HG02885 (cell line): ENCODE data around the gene UMODL1.

Experiments used
- ATAC-seq: cut with Tn5 transposase; IDR thresholded peaks from one replicate; pipeline ENCODE4 v1.9.1; 2021; ENCODE audit warnings: mild to moderate bottlenecking; ENCODE audit not compliant: unreplicated experiment, poor library complexity

UMODL1 gene

DNA sequence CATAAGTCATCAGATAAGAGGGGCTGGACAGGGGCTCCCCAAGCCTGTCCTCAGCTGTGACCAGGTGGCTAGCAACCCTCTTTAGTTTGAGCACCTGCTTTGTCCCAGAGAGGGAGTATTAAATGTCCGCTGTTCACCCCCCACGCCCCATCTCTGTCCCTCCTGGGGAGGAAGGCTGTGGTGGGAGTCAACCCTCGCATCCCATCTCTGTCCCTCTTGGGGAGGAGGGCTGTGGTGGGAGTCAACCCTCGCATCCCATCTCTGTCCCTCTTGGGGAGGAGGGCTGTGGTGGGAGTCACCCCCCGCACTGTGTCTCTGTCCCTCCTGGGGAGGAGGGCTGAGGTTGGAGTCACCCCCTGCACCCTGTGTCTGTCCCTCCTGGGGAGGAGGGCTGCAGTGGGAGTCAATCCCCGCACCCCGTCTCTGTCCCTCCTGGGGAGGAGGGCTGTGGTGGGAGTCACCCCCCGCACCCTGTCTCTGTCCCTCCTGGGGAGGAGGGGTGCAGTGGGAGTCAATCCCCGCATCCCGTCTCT lies 75.2 kb downstream of the UMODL1 start:
- ATAC-seq: no peak

- no peak for ATAC-seq
Observed at GRCh38 chr21:42146821-42147220, 75.7 kb downstream of the UMODL1 start.

- no peak for ATAC-seq
Observed at GRCh38 chr21:42147386-42148020, 76.4 kb downstream of the UMODL1 start.

DNA sequence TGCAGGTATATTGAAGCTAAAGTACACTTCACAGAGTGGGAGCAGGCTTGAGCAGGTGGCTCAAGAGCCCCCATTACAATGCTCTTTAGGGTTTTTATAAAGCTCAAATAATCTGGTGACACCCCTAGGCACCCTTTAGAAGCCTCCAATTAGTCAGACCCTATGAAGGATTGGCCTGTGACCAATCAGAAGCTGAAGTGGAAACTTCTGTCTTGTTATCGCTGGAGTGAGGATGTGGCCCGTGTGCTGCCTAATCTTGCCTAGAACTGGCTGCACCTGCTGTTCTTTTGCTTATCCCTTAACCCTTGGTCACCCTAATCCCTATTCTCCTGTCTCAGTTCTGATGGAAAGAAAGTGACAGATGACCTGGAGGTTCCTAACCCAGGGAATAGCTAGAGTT lies 77.0 kb downstream of the UMODL1 start:
- no peak for ATAC-seq

DNA sequence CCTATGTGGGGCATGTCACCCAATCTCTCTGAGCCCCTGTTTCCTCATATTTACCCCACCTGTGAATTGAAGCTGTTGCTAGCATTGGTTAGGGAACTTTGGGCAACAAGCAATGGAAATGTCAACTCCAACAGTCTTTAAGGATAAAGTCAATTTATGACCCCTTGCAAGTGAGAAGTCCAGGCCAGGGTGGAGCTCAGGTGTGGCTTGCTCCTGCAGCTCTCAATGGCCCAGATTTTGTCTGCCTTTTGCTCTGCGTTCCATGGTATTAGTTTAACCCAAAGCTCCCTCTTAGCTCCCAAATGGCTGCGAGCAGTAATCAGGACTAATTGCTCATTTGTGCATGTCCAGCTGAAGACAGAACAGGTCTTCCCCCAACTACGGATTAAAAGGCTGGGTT lies 77.5 kb downstream of the UMODL1 start:
- ATAC-seq: no peak

- no peak for ATAC-seq
Observed at GRCh38 chr21:42149656-42150473, 78.7 kb downstream of the UMODL1 start.

- no peak for ATAC-seq
Observed at GRCh38 chr21:42150474-42151085, 79.5 kb downstream of the UMODL1 start.

DNA sequence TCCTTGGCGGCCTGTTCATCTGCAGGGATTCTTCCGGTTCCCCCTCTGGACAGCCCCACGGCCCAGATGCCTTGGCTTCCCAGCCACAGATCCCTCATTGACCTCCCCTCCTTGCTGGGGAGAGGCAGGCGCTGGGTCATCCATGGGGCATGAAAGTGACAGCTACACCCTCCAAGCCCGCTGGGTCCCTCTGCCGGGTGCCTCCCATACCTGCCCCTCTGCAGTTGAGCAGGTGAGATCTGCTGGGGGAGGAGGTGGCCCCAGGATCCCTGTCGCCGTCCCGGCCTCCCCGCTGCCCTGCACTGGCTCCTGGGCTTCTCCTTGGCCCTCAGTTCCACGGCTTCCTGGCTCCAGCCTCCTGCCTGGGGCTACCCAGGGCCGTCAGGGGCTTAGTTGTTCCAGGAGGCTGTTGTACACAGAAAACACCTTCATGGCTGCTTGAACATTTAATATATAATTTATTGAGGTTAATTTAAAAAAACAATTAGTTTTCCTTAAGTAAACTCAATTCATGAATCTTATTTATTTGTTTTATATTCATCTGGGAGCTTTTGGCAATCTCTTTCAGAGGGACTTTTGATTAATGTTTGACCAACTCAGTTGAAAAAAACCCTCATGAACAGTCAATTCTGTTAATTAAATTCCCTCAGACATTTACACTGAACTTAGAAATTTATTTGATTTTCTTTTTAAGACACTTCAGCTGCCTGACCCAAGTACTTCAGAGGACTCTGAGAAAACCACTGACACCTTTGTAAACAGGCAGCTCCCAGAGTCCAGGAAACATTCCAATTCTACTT lies 80.2 kb downstream of the UMODL1 start:
- ATAC-seq: no peak

GRCh38 chr21:42151948-42152220 lies 80.8 kb downstream of the UMODL1 start:
- no peak for ATAC-seq

- ATAC-seq: no peak
Observed at GRCh38 chr21:42153046-42153686, 82.0 kb downstream of the UMODL1 start.

DNA sequence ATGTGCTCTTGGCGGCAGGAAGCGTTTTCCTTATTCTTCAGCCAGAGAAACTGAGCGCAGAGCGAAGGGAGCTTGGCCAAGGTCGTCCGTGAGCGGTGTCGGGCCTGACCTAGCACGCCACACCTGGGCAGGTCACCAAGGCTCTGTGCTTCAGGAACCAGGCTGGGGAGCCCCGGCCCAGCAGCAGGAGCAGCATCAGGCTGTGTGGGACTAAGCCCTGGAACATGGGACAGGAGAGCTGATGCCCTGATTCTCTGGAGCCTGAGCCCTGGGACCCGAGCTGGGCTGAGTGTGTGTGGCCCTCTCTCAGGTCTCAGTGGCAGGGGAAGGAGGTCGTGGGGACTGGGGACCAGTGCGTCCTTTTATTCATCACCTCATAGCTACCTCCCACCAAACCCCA lies 82.6 kb downstream of the UMODL1 start:
- ATAC-seq: no peak

DNA sequence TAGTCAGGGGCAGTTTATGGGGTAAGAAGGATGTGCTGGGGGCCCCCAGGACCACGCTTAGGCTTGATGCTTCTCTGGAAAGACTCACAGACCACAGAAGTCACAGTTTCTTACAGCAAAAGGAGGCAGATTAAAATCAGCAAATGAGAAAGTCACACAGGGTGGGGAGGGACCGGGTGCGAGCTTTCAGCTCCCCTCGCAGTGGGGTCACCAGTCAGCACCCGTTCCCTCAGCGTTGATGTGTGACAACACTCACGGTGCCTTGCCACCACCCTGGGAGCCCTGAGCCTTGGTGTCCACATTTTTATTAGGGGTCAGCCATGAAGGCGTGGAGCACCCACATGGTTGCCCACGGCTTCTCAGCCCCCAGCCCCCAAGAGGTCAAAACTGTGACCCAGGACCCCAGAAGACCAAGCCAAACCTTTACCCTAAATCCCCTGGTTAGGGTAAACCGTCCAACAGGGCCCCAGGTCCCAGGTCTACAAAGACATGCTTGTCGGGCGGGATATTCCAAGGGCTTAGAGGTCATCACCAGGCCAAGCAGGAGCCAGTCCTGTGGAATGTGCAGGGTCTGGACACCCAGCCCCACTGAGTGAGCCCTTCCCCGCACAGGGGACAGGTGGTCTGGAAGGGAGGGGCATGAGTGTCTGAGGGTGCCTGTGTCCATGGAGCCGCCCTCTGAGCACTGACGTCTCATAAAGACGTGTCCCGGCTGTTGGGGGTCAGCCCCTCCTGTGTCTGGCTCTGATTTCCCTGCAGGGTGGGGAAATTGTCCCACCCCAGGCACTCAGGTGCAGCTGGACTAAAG lies 83.3 kb downstream of the UMODL1 start:
- ATAC-seq: no peak

DNA sequence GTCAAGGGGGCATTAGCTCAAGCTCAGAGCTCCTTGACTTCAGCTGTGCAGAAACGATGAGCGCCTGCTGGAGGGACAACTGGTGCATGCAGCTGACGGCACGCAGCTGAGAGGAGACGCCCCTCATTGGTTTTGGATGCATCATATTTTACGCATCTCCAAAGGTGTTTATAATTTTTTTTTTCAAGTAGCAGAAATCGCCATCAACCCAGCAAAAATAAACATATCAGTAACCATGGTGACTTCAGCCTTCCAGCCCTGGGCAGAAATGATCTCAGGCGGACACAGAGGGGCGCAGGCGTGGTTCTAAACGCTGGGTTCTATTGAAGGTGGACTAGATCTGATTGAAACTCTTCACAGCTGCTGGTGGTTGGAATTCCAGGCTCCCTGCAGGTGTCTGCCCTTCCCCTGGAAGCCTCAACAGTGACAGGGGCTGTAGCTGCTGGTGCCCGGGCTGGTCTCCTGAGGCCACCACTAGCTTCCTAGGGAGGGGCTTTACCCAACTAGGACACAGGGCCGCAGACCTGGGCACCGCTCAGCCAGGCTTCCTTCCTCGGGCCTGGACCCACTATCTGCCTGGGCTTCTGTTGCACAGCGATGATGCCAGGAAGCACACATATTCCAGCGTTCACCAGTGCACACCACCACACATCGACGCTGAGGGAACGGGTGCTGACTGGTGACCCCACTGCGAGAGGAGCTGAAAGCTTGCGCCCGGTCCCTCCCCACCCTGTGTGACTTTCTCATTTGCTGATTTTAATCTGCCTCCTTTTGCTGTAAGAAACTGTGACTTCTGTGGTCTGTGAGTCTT lies 84.1 kb downstream of the UMODL1 start:
- no peak for ATAC-seq

DNA sequence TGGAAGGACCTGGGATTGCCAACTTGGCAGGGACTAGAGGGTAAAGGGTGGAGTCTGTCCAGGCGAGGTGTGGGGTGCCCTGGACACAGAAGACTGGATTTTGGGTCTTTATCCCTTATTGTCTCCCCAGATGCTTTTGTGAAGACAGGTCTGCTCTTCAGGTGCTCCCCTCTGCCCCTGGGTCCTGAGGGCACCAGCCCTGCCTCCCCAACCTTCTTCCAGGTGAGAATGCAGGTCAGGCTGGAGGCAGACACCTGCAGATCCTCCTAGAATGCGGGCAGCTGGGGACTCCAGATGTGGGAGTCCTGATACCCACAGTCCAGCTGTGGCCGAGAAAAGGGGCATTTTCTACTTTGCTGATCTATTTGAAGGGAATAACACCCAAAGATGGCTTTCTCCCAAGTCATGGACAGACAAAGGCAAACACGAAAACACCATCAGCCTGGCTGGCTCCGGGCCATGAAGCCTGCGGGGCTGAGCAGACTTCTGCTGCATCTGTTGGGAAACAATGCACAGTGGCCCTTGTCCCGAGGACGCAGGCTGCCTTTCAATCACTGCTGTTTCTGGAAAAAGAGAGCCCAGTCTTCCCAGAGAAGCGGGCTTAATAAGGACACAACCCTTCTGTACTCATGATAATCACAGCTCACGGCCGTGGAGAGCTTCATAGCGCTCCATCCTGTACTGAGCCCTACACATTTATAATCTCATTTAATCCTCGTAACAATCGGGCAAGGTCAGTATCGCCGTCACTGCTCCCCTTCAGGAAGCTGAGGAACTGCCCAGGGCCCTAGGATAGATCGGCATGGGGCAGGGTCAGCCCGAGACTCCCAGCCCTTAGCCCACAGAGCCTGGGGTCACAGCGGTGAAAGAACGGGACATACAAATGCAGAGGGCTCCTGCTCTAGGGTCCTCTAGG lies 85.8 kb downstream of the UMODL1 start:
- no peak for ATAC-seq

DNA sequence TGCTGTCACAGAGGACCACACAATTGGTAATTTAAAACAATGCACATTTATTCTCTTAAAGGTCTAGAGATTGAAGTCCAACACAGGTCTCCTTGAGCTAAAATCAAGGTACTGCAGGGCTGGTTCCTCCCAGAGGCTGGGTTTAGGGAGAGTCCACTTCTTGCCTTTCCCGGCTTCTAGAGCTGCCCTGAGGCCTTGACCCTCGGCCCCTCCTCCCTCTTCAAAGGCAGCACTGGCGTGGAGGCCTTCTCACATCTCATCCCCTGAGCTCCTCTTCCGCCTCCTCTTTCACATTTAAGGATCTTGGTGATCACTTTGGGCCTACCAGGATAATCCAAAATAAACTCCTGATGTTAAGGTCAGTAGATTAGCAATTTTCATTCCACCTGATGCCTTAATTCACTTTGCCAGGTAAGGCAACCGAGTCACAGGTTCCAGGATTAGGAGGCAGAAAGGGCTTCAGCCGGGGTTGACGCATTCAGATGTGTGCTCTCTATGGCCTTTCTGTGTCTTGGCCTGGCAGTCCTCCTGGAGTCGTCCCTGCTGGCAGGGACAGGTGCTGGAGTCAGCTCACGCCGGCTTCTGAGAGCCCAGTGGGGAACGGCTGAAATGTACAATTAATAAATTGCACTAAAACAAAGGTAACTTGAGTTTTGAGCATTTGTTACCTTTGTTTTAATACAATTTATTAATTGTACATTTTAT lies 86.6 kb downstream of the UMODL1 start:
- no peak for ATAC-seq

GRCh38 chr21:42158846-42159245 lies 87.7 kb downstream of the UMODL1 start:
- no peak for ATAC-seq

DNA sequence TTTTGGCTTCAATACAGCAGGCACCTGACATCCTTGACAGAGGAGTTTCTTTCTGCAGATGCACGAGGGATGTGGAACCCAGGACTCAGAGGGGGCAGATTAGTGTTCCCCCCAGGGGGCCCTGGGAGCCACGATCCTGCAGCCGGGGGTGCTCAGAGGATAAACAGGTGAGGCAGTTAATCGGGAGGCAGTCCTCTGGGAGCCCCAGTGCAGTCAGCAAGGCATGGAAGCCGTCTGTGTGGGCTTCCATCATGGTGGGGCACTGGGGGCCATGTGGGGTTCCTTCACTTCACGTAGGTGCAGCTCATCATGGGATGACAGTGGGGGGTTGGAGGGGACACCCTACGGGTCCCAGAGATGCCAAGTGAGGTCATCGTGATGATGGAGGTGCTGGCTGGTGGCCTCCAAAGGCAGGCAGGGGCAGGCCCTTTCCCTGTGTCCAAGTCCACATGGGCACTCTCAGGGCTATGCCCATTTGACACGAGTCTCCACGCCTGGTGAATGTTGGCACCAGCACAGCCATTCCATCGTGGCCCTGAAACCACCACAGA lies 88.5 kb downstream of the UMODL1 start:
- ATAC-seq: no peak
